ENCODE measurements around the gene CD3D.
A peak's percentile ranks its signal among the peaks of the same experiment; 100 is the strongest.

Gene CD3D

GRCh38 chr11:118341261-118341660 lies 1.2 kb downstream of the CD3D start:
- no peak for DNase-seq (ENCODE audit: low read depth, low spot score)
- peak overlapping the region; percentile 71 for H3K4me3 ChIP-seq (ENCODE audit: low read length)

- peak overlapping the region; percentile 71 for H3K4me3 ChIP-seq (ENCODE audit: low read length)
- peak; percentile 87 for DNase-seq (ENCODE audit: low read depth, low spot score)
Measured at GRCh38 chr11:118340449-118340848, 2.1 kb downstream of the CD3D start.

- no peak for DNase-seq (ENCODE audit: low read depth, low spot score)
Measured at GRCh38 chr11:118339281-118339961, 3.1 kb downstream of the CD3D start.

GRCh38 chr11:118338637-118339061 lies 3.9 kb downstream of the CD3D start:
- peak; percentile 96 for DNase-seq (ENCODE audit: low read depth, low spot score)
- H3K4me3 ChIP-seq (ENCODE audit: low read length) = peak overlapping the region; percentile 71

More at GRCh38 chr11:118339281-118339961, 3.1 kb downstream of the CD3D start:
- peak overlapping the region; percentile 71 for H3K4me3 ChIP-seq (ENCODE audit: low read length)

GRCh38 chr11:118334745-118335144 lies 7.8 kb downstream of the CD3D start:
- no peak overlapping the region for H3K4me3 ChIP-seq (ENCODE audit: low read length)
- no peak for DNase-seq (ENCODE audit: low read depth, low spot score)

GRCh38 chr11:118328745-118329144 lies 13.8 kb downstream of the CD3D start:
- DNase-seq (ENCODE audit: low read depth, low spot score) = no peak
- H3K4me3 ChIP-seq (ENCODE audit: low read length) = no peak overlapping the region

GRCh38 chr11:118325283-118325682 lies 17.2 kb downstream of the CD3D start:
- H3K4me3 ChIP-seq (ENCODE audit: low read length) = no peak overlapping the region
- DNase-seq (ENCODE audit: low read depth, low spot score) = no peak

- no peak for DNase-seq (ENCODE audit: low read depth, low spot score)
- no peak overlapping the region for H3K4me3 ChIP-seq (ENCODE audit: low read length)
Measured at GRCh38 chr11:118322721-118323120, 19.8 kb downstream of the CD3D start.

GRCh38 chr11:118321386-118322082 lies 21.0 kb downstream of the CD3D start:
- DNase-seq (ENCODE audit: low read depth, low spot score) = no peak
- no peak overlapping the region for H3K4me3 ChIP-seq (ENCODE audit: low read length)

- DNase-seq (ENCODE audit: low read depth, low spot score) = no peak
- no peak overlapping the region for H3K4me3 ChIP-seq (ENCODE audit: low read length)
Measured at GRCh38 chr11:118320515-118320914, 22.0 kb downstream of the CD3D start.

GRCh38 chr11:118319337-118319707 lies 23.2 kb downstream of the CD3D start:
- DNase-seq (ENCODE audit: low read depth, low spot score) = no peak
- no peak overlapping the region for H3K4me3 ChIP-seq (ENCODE audit: low read length)

GRCh38 chr11:118318581-118319336 lies 23.7 kb downstream of the CD3D start:
- no peak for DNase-seq (ENCODE audit: low read depth, low spot score)
- H3K4me3 ChIP-seq (ENCODE audit: low read length) = no peak overlapping the region

- H3K4me3 ChIP-seq (ENCODE audit: low read length) = no peak overlapping the region
- DNase-seq (ENCODE audit: low read depth, low spot score) = peak; percentile 70
Measured at GRCh38 chr11:118318124-118318523, 24.4 kb downstream of the CD3D start.

- no peak for DNase-seq (ENCODE audit: low read depth, low spot score)
- peak overlapping the region; percentile 35 for H3K4me3 ChIP-seq (ENCODE audit: low read length)
Measured at GRCh38 chr11:118314988-118315411, 27.5 kb downstream of the CD3D start.

GRCh38 chr11:118313242-118313641 lies 29.3 kb downstream of the CD3D start:
- no peak for DNase-seq (ENCODE audit: low read depth, low spot score)

GRCh38 chr11:118312328-118312727 lies 30.2 kb downstream of the CD3D start:
- DNase-seq (ENCODE audit: low read depth, low spot score) = no peak
- H3K4me3 ChIP-seq (ENCODE audit: low read length) = no peak overlapping the region

More at GRCh38 chr11:118313242-118313641, 29.3 kb downstream of the CD3D start:
- no peak overlapping the region for H3K4me3 ChIP-seq (ENCODE audit: low read length)

GRCh38 chr11:118311518-118311917 lies 31.0 kb downstream of the CD3D start:
- DNase-seq (ENCODE audit: low read depth, low spot score) = no peak
- H3K4me3 ChIP-seq (ENCODE audit: low read length) = no peak overlapping the region

GRCh38 chr11:118310781-118311485 lies 31.6 kb downstream of the CD3D start:
- H3K4me3 ChIP-seq (ENCODE audit: low read length) = no peak overlapping the region
- DNase-seq (ENCODE audit: low read depth, low spot score) = no peak

- no peak overlapping the region for H3K4me3 ChIP-seq (ENCODE audit: low read length)
- no peak for DNase-seq (ENCODE audit: low read depth, low spot score)
Measured at GRCh38 chr11:118310271-118310670, 32.2 kb downstream of the CD3D start.
